Peyer's patch (tissue), 4 donors: ENCODE measurements around the gene FAM200B.

Source experiments
- CTCF ChIP-seq, 6 experiments: fragments of 450-650 bp in 4 of 6; fragments of 200-600 bp in 2 of 6; sonication (generic) in 1 of 6; IDR thresholded peaks; one replicate each; pipeline ENCODE4 v1.5.1; 2017 to 2019; ENCODE audit warnings: antibody characterized with exemption in 6 of 6, mild to moderate bottlenecking in 3 of 6, moderate library complexity in 1 of 6
- POLR2A ChIP-seq, 2 donors: fragments of 450-650 bp; IDR thresholded peaks; one replicate each; pipeline ENCODE4 v1.5.1; 2017; ENCODE audit warnings: antibody characterized with exemption in 2 of 2, mild to moderate bottlenecking in 2 of 2, moderate library complexity in 2 of 2

- TF ChIP-seq POLR2A (IDR thresholded peaks at IDR 0.05) = no peak
- TF ChIP-seq CTCF (IDR thresholded peaks at IDR 0.05) = peak; percentile 29 to 72 (median 60)
Observed at GRCh38 chr4:15649914-15650545, 31.6 kb upstream of the FAM200B start.
